Right lobe of liver (tissue), 6 donors: ENCODE data around the gene SIGLEC10. TPM values are rescaled to one million over a fixed set of nuclear protein-coding genes. Genes with fewer than 3 reads are reported as not detected.
"Not testable (repeated sequence)": the region's sequence is repeated elsewhere in the genome, so short reads cannot be mapped to it uniquely, and the experiment has no call there.

Source experiments
- ATAC-seq, 4 donors: fragments of 200-7000 bp; cut with Tn5 transposase; one replicate each; pipeline ENCODE4 v1.9.1; 2020; ENCODE audit warnings: mild to moderate bottlenecking in 4 of 4, moderate library complexity in 4 of 4
- DNase-seq, 3 donors: peaks; one replicate each; pipeline ENCODE4 v3.0.0-alpha.2; 2020
- H3K27ac ChIP-seq, 3 donors: fragments of 200-600 bp; one replicate each; pipeline ENCODE4 v1.8.0; 2022
- H3K27me3 ChIP-seq, 2 donors: fragments of 200-600 bp; one replicate each; pipeline ENCODE4 v1.8.0; 2022
- H3K36me3 ChIP-seq, 4 donors: fragments of 200-600 bp; sonication (generic) in 1 of 4; one replicate each; pipeline versions ENCODE4 v1.5.1 to v1.8.0; 2017 to 2022; ENCODE audit warnings: control low read depth in 1 of 4
- H3K4me1 ChIP-seq, 4 donors: fragments of 200-600 bp; sonication (generic) in 1 of 4; one replicate each; pipeline versions ENCODE4 v1.5.1 to v1.8.0; 2017 to 2022; ENCODE audit warnings: control low read depth in 1 of 4
- H3K4me3 ChIP-seq, 3 donors: fragments of 200-600 bp; one replicate each; pipeline ENCODE4 v1.8.0; 2022
- H3K9me3 ChIP-seq, 4 donors: fragments of 200-600 bp; sonication (generic) in 1 of 4; one replicate each; pipeline versions ENCODE4 v1.5.1 to v1.8.0; 2017 to 2022; ENCODE audit warnings: control low read depth in 1 of 4
- POLR2A ChIP-seq: fragments of 450-650 bp; IDR thresholded peaks from one replicate; pipeline ENCODE4 v1.6.1; 2017; ENCODE audit warnings: antibody characterized with exemption, mild to moderate bottlenecking
- WGBS: methylation state at CpG from one replicate; pipeline ENCODE4 v1.1.6; 2018; ENCODE audit warnings: low coverage, low lambda C conversion rate; ENCODE audit not compliant: insufficient coverage; ENCODE audit errors: missing lambda C conversion rate; 5-methylcytosine and 5-hydroxymethylcytosine counted together
- intact Hi-C, 2 donors: fragments of 100-400 bp; cut with DNase I; formaldehyde crosslinking; loops; one replicate each; pipeline versions ENCODE4 v1.11.2 to v1.14.1; 2022
- total RNA-seq, 6 experiments: library from RNA; depleted of rRNA in 2 of 6; stranded (reverse); fragments of >200 nt in 2 of 6; fragmentation: NEBNext Ultra II Directional in 3 of 6; extraction: Animal tissue kit (Norgen Biotek cat#: 25700) in 3 of 6; gene quantifications; one replicate each; pipeline versions ENCODE4 v1.1.0 to v1.2.4, GENCODE V29; 2016 to 2023
- TF ChIP-seq, protein P1 (sequence below), 4 donors: fragments of 200-600 bp in 3 of 4; fragments of 450-650 bp in 1 of 4; IDR thresholded peaks; one replicate each; pipeline versions ENCODE4 v1.5.1 to v1.8.0; 2016 to 2022; ENCODE audit warnings: antibody characterized with exemption in 4 of 4, mild to moderate bottlenecking in 2 of 4
- donor health status: DM: no; HTN: yes; CAD: no.
- donor health status: DM: no; HTN: no; CAD: no.
- donor health status: DM: no; HTN: no; CAD: no.
- donor health status: DM: no; HTN: yes; CAD: no.
- donor health status: DM: no; HTN: yes; CAD: no.

The SIGLEC10 gene
- total RNA-seq, 6 experiments from 2014 or later: 2.0 to 12.4 (median 5.6) TPM

DNA sequence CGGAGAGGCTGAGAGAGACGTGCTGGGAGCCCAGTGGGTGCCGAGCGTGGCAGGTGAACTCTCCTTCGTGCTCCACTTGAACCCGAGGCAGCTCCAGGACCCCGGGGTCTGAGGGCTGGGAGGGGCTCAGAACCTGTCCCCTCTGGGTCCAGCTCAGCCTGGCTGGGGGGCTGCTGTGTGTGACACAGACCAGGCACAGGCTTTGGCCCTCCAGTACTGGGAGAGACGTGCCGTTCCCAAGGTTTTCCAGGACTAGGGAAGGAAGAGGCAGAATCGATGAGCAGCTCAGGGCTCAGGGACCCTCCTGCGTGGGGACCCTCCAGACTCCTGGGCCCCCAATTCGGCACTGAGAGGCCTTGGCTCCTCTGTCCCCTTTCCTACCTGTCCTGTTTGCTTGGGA is 2.3 kb downstream of the SIGLEC10 start:
- H3K4me1 ChIP-seq: no peaks in the 10 kb centered on the region
- ATAC-seq (no peak), DNase-seq (no peak)
- H3K27ac ChIP-seq: no peak overlapping the region
- TF ChIP-seq POLR2A: no peak
- TF ChIP-seq, protein P1, sequence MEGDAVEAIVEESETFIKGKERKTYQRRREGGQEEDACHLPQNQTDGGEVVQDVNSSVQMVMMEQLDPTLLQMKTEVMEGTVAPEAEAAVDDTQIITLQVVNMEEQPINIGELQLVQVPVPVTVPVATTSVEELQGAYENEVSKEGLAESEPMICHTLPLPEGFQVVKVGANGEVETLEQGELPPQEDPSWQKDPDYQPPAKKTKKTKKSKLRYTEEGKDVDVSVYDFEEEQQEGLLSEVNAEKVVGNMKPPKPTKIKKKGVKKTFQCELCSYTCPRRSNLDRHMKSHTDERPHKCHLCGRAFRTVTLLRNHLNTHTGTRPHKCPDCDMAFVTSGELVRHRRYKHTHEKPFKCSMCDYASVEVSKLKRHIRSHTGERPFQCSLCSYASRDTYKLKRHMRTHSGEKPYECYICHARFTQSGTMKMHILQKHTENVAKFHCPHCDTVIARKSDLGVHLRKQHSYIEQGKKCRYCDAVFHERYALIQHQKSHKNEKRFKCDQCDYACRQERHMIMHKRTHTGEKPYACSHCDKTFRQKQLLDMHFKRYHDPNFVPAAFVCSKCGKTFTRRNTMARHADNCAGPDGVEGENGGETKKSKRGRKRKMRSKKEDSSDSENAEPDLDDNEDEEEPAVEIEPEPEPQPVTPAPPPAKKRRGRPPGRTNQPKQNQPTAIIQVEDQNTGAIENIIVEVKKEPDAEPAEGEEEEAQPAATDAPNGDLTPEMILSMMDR (IDR thresholded peaks at IDR 0.05): no peak
- no peaks in the 10 kb centered on the region for H3K36me3 ChIP-seq
- WGBS: 57% methylated on average over 4 of the region's 12 CpGs
- no peaks in the 10 kb centered on the region for H3K9me3 ChIP-seq
- no peaks in the 10 kb centered on the region for H3K27me3 ChIP-seq
- no peak overlapping the region for H3K4me3 ChIP-seq
- intact Hi-C loops: loop anchor here in 1 of 2 donors (10.0 kb wide), 1 partner anchor 90 kb away; no protein-coding TSS in a partner anchor

DNA sequence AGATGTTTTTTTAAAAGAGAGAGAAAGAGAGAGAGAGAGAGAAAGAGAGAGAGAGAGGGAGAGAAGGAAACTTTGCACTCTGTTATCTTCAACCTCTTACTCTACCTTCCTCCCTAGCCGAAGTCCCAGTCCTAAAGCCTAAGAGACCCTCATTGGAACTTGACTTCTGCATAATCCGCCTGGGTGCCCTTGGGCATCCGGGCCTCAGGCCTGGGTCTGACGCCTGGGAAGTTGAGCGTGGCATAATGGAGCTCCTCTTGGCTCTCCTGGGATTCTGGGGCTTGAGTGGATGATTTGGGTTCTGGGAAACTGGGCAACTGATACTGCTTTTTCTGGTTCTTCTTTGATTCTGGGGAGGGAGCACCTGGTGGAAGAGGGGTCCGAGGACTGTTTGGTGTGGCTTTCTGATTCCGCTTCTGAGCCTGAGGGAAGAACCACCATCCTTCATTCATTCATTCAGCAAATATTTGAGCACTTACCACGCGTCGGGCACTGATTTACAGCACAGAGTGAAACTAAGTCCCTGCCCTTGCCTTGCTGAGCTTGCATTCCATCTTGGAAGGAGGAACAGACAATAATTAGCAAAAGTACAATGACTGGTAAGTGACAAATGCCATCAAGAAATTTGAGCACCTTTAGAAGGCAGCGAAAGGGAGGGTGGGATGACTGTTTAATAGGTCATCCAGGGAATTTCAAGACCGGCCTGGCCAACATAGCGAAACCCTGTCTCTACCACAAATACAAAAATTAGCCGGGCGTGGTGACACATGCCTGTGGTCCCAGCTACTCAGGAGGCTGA is 6.3 kb downstream of the SIGLEC10 start:
- Histone ChIP-seq H3K4me1 (no peaks in the 10 kb centered on the region), H3K27ac (no peak overlapping the region), H3K9me3 (no peaks in the 10 kb centered on the region), H3K36me3 (no peaks in the 10 kb centered on the region), H3K27me3 (no peaks in the 10 kb centered on the region), H3K4me3 (no peak overlapping the region)
- TF ChIP-seq, protein P1 (IDR thresholded peaks at IDR 0.05): no peak
- TF ChIP-seq POLR2A: no peak
- WGBS: 84% methylated on average over 11 of the region's 15 CpGs
- DNase-seq (no peak), ATAC-seq (no peak)
- intact Hi-C loops: loop anchor here in 1 of 2 donors (10.0 kb wide), 1 partner anchor 86 kb away; no protein-coding TSS in a partner anchor

GRCh38 chr19:51407511-51408131 is 9.8 kb downstream of the SIGLEC10 start:
- no peak overlapping the region for H3K27ac ChIP-seq
- H3K36me3 ChIP-seq: no peaks in the 10 kb centered on the region
- H3K4me1 ChIP-seq: no peaks in the 10 kb centered on the region
- H3K9me3 ChIP-seq: no peaks in the 10 kb centered on the region
- TF ChIP-seq, protein P1 (IDR thresholded peaks at IDR 0.05): peak; percentile 51 to 66 (median 56)
- no peak for TF ChIP-seq POLR2A
- no peak for DNase-seq
- intact Hi-C loops: loop anchor here in 1 of 2 donors (5.0 kb wide), 1 partner anchor 70 kb away; no protein-coding TSS in a partner anchor
- 9% methylated on average over 6 of the region's 6 CpGs for WGBS
- no peaks in the 10 kb centered on the region for H3K27me3 ChIP-seq
- H3K4me3 ChIP-seq: no peak overlapping the region
- ATAC-seq: peak; percentile 80 to 93 (median 86)

GRCh38 chr19:51402117-51402516 is 15.3 kb downstream of the SIGLEC10 start:
- TF ChIP-seq, protein P1 (IDR thresholded peaks at IDR 0.05): no peak
- TF ChIP-seq POLR2A: no peak
- no peaks in the 10 kb centered on the region for H3K9me3 ChIP-seq
- no peaks in the 10 kb centered on the region for H3K27me3 ChIP-seq
- no peak overlapping the region for H3K4me3 ChIP-seq
- H3K4me1 ChIP-seq: no peaks in the 10 kb centered on the region
- 91% methylated on average over 9 of the region's 9 CpGs for WGBS
- ATAC-seq (no peak), DNase-seq (no peak)
- no peak overlapping the region for H3K27ac ChIP-seq
- intact Hi-C loops: no loop called here
- no peaks in the 10 kb centered on the region for H3K36me3 ChIP-seq

DNA sequence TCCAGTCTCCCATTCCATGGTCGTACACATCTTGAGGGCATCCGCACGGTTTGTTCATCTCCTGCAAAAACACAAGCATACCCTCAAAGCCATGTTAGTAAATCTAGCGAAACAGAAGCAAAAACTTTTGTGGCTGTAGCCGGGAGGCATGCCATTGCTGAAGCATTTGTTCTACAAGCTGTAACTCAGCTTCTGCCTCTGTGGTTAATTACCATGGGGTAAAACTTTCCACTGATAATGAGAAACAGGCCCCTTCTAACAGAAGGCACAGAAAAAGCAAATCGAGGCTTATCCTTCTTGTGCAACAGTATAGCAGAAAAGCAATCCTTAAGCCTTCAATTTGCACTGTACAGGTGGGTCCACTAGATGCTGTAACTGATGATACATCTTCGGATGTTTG is 17.5 kb downstream of the SIGLEC10 start:
- not testable (repeated sequence) for ATAC-seq
- 69% methylated on average over 6 of the region's 7 CpGs for WGBS

More for the DNA sequence above, 17.5 kb downstream of the SIGLEC10 start:
- H3K4me1 ChIP-seq, DNase-seq, H3K27me3 ChIP-seq, H3K4me3 ChIP-seq, intact Hi-C loops, H3K27ac ChIP-seq, H3K36me3 ChIP-seq, H3K9me3 ChIP-seq: not testable (repeated sequence)
